Erythroblast (primary cell): ENCODE data around the gene CHST3.

Source experiments
- GATA1 ChIP-seq: IDR thresholded peaks from 2 replicates; pipeline ENCODE4 v1.6.1; 2011; ENCODE audit warnings: low read depth, mild to moderate bottlenecking, control low read depth, low read length, moderate library complexity
- POLR2A ChIP-seq: IDR thresholded peaks from 2 replicates; pipeline ENCODE4 v1.6.1; 2011; ENCODE audit warnings: mild to moderate bottlenecking, low read length

DNA sequence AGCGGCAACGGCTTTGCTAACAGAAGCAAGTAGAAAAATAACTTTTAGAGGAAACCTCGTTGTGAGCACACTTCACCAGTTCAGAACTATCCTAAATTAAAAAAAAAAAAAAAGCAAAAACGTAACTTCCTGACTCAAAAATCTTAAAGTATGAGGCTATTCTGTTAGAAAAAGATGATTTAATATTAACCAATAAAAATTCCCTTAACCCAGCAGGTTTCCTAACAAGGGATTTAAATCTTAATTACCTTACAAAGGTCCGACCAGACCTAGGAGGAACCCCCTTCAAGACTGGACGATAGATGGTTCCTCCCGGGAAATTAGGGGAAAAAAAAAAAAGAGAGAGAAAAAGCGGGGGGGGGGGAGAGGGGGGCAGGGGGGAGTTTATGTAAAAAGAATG is 22.9 kb upstream of the CHST3 start:
- TF ChIP-seq POLR2A (no peak), GATA1 (no peak)
